Stimulated activated CD4-positive, alpha-beta T cell treated with anti-CD3 and anti-CD28 coated beads, Interleukin-15, amount 100 ng/mL, for 48 hours (primary cell): Measurements from ENCODE around the gene SIAH3.

Experiments used
- DNase-seq, 2 donors: peaks; one replicate each; pipeline ENCODE4 v3.0.0-alpha.2; 2020; ENCODE audit warnings: low read depth in 2 of 2

SIAH3 gene

GRCh38 chr13:45823583-45823982, 28.0 kb downstream of the SIAH3 start:
- no peak for DNase-seq

DNA sequence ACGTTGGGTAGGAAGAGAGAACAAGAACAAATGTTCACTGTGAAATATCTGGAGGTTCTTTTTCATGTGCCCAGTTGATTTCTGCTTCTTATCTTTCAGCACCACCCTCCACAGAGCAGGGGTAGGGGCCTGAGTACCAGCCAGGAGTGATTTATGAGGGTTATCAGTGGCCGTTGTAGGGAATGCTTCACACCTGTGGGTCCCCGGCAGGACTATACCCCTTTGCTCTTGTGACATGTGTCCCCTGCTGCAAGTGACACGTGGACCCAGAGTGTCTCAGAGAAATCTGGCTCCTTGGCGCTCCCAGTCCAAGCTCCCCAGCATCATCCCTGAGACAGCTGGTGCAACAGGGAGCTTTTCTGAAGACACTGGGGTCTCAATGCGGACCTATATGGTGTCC, 29.7 kb downstream of the SIAH3 start:
- DNase-seq: no peak

- DNase-seq: no peak
Observed at GRCh38 chr13:45820106-45820838, 31.3 kb downstream of the SIAH3 start.

- DNase-seq: no peak
Observed at GRCh38 chr13:45817833-45818232, 33.7 kb downstream of the SIAH3 start.

DNA sequence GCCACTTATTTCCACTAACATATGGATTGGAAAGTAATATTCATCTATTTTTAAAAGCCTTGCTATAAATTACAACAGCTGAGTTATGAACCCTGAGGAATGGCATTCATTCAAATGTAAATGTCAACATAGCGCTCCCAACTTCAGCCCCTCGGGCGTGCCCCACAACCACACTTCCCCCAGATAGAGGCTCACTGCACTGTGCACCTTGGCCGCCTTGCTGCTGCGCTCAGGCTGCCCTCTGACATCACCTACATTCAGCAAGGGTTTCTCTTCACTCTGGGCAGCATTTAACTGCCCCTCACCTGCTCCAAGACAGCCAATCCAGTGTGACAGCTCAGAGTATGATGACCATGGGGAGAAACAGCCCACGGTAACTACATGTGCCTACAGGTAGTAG, 35.1 kb downstream of the SIAH3 start:
- no peak for DNase-seq

- no peak for DNase-seq
Observed at GRCh38 chr13:45812695-45813372, 38.7 kb downstream of the SIAH3 start.

GRCh38 chr13:45811891-45812694, 39.5 kb downstream of the SIAH3 start:
- no peak for DNase-seq

- no peak for DNase-seq
Observed at GRCh38 chr13:45809801-45810394, 41.7 kb downstream of the SIAH3 start.

DNA sequence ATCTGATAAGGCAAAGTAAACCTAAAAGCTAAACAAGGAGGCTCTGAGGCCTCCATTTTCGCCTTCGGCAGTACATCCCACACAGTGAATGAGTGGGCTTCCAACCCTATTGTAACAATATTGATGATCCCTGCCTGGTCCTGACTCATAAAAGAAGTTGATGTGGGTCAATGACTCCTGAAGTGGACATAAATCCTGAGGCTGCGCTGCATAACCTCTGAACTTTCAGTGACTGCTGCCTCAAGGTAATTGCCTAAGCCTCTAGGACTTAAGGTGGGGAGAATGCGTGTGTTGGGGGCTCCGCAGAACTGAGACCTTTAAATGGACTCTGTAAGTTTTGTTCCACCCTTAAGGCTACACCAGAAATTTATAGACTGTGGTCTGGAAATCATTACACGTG, 42.6 kb downstream of the SIAH3 start:
- no peak for DNase-seq

DNA sequence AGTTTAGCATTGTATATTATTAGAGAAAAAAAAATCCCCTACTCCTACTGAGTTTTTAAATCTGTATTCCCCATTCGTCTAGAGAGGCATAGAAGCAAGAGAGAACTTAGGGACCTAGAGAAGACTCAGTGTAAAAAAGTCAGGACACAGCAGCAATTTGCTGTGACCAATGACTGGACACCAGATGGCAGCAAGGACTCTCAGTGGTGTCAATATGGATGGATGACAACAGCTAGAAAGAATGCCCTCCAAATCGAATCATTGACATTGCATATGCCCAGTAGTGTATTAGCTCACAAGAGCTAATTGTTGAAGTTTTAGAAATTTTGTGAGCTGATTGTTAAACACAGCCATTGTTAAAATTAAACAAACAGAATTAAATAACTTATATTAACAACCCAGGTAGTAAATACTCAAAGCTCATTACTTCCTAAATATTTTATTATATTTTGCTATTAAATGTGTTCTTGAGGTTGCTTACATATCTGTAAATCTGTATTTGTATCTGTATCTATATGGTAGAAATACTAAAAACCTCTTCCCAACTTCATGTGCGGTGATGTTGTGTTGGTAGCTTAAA, 43.9 kb downstream of the SIAH3 start:
- no peak for DNase-seq

- DNase-seq: no peak
Observed at GRCh38 chr13:45800485-45800884, 51.1 kb downstream of the SIAH3 start.

- no peak for DNase-seq
Observed at GRCh38 chr13:45799451-45799850, 52.1 kb downstream of the SIAH3 start.

- no peak for DNase-seq
Observed at GRCh38 chr13:45798851-45799250, 52.7 kb downstream of the SIAH3 start.

- no peak for DNase-seq
Observed at GRCh38 chr13:45796426-45797235, 54.9 kb downstream of the SIAH3 start.

GRCh38 chr13:45792827-45793303, 58.7 kb downstream of the SIAH3 start:
- DNase-seq: no peak

GRCh38 chr13:45788011-45788410, 63.5 kb downstream of the SIAH3 start:
- no peak for DNase-seq

GRCh38 chr13:45787346-45787745, 64.2 kb downstream of the SIAH3 start:
- DNase-seq: no peak

DNA sequence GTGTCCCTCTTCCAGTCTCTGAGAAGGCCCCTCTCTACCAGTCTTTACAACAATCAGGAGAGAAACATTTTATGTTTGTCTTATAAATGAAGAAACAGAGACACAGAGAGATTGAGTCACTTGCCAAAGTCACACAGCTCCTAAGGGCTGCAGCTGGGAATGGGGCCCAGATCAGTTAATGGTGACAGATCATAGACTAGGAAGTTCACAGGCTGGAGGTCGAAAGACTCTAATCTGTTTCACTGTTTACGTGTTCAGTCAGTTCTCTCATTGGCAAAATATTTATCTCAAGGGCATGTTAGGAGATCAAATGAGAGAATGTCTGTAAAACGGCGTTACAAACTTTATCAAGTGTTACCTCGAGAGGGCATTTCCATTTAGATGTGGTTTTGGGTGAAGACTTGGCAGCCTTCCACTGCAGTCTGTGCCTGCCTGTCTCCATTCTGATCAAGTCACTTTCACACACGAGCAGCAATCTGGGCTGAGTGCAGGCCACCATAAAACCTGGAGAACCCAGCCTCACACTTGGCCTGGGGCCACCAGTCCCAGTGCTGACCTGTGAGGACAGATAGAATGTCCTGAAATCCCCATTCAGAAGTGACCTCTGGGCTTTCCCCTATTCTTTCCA, 65.1 kb downstream of the SIAH3 start:
- DNase-seq: no peak

- no peak for DNase-seq
Observed at GRCh38 chr13:45784755-45785675, 66.5 kb downstream of the SIAH3 start.
